ENCODE data around the gene DGUOK. TPM values are rescaled to one million over a fixed set of nuclear protein-coding genes. Genes with fewer than 3 reads are reported as not detected.

DGUOK gene
- polyA plus RNA-seq, 1 donor from 2014 or later = 168 TPM

DNA sequence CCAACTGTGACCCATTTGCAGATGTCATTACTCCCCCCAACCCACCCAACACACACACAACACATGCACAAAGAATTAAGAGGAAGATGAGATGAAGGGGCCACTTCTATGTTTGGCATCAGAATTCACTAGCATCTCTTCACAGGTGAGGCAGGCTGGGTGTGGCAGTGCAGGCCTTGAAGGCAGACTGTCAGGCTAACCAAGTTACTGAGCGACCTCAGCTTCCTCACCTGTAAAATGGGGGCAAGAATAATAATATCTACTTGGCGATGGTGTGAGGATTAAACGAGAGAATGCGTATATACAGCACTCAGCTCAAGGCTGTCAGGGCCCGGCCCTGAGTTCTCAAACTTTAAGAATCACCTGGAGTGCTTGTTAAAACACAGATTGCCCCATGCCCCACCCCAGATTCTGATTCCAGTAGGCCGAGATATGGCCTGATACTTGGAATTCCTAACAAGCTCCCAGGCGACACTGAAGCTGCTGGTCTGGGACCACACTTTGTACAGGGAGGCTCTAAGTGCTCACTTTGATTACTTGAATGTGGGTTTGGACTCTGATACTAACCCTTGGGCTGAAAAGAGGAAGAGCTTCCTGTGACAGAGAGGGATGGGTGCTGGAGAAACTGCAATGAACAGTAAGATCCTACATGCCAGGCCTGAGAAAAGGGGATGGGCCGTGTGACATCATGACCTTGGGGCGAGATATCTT, 32.8 kb upstream of the DGUOK start:
- Histone ChIP-seq H3K4me2 (ENCODE audit: low read length) (no peak overlapping the region), H4K20me1 (ENCODE audit: insufficient read depth) (no peaks in the 10 kb centered on the region), H2AFZ (ENCODE audit: low read depth, low read length) (no peak overlapping the region), H3F3A (ENCODE audit: insufficient read depth, low read length, poor library complexity, severe bottlenecking) (no peaks in the 10 kb centered on the region), H3K4me3 (ENCODE audit: low read length) (no peak overlapping the region), H3K79me2 (replicated peaks; ENCODE audit: insufficient read depth, low read length) (no peaks in the 10 kb centered on the region), H3K27ac (ENCODE audit: low read length) (no peak overlapping the region), H3K9me2 (ENCODE audit: insufficient read depth, low read length) (no peaks in the 10 kb centered on the region), H3K27me3 (ENCODE audit: insufficient read depth, low read depth, low read length) (no peaks in the 10 kb centered on the region), H3K9me3 (ENCODE audit: low read length) (no peaks in the 10 kb centered on the region), H3K36me3 (ENCODE audit: insufficient read depth, low read length) (no peaks in the 10 kb centered on the region), H3K9ac (ENCODE audit: low read length) (no peak overlapping the region)
- TF ChIP-seq RAD21 (conservative IDR thresholded peaks at IDR 0.05) (no peak), MXI1 (conservative IDR thresholded peaks at IDR 0.05; ENCODE audit: poor library complexity, severe bottlenecking) (no peak), EP300 (conservative IDR thresholded peaks at IDR 0.05; ENCODE audit: poor library complexity, severe bottlenecking) (no peak), SMC3 (conservative IDR thresholded peaks at IDR 0.05; ENCODE audit: poor library complexity) (no peak), POLR2AphosphoS5 (IDR thresholded peaks at IDR 0.05) (no peak), EZH2 (IDR thresholded peaks at IDR 0.05; ENCODE audit: borderline replicate concordance, insufficient read depth, low read length, poor library complexity, severe bottlenecking) (no peak), TAF1 (IDR thresholded peaks at IDR 0.05; ENCODE audit: low read depth) (no peak)
- TF ChIP-seq, protein P1, sequence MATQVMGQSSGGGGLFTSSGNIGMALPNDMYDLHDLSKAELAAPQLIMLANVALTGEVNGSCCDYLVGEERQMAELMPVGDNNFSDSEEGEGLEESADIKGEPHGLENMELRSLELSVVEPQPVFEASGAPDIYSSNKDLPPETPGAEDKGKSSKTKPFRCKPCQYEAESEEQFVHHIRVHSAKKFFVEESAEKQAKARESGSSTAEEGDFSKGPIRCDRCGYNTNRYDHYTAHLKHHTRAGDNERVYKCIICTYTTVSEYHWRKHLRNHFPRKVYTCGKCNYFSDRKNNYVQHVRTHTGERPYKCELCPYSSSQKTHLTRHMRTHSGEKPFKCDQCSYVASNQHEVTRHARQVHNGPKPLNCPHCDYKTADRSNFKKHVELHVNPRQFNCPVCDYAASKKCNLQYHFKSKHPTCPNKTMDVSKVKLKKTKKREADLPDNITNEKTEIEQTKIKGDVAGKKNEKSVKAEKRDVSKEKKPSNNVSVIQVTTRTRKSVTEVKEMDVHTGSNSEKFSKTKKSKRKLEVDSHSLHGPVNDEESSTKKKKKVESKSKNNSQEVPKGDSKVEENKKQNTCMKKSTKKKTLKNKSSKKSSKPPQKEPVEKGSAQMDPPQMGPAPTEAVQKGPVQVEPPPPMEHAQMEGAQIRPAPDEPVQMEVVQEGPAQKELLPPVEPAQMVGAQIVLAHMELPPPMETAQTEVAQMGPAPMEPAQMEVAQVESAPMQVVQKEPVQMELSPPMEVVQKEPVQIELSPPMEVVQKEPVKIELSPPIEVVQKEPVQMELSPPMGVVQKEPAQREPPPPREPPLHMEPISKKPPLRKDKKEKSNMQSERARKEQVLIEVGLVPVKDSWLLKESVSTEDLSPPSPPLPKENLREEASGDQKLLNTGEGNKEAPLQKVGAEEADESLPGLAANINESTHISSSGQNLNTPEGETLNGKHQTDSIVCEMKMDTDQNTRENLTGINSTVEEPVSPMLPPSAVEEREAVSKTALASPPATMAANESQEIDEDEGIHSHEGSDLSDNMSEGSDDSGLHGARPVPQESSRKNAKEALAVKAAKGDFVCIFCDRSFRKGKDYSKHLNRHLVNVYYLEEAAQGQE (IDR thresholded peaks at IDR 0.05; ENCODE audit: borderline replicate concordance) = no peak
- TF ChIP-seq, protein P2, sequence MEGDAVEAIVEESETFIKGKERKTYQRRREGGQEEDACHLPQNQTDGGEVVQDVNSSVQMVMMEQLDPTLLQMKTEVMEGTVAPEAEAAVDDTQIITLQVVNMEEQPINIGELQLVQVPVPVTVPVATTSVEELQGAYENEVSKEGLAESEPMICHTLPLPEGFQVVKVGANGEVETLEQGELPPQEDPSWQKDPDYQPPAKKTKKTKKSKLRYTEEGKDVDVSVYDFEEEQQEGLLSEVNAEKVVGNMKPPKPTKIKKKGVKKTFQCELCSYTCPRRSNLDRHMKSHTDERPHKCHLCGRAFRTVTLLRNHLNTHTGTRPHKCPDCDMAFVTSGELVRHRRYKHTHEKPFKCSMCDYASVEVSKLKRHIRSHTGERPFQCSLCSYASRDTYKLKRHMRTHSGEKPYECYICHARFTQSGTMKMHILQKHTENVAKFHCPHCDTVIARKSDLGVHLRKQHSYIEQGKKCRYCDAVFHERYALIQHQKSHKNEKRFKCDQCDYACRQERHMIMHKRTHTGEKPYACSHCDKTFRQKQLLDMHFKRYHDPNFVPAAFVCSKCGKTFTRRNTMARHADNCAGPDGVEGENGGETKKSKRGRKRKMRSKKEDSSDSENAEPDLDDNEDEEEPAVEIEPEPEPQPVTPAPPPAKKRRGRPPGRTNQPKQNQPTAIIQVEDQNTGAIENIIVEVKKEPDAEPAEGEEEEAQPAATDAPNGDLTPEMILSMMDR (IDR thresholded peaks at IDR 0.05; ENCODE audit: poor library complexity, severe bottlenecking) = no peak

DNA sequence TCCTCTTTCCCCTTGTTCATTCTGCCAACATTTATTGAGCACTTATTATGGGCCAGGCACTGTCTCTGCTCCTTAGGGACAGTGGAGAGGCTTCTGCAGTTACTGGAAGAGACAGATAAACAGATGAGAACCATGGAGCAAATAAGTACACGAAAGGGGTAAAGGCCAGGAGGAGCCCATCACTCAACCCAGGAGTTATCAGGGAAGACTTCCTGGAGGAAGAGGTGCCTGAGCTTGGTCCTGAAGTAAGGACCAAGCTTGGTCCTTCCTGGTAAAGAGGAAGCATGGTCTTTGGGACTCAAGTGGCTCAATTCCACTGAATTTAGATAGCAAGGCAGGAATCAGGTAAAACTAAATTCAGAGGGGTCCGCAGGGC, 32.2 kb upstream of the DGUOK start:
- Histone ChIP-seq H3K27me3 (ENCODE audit: insufficient read depth, low read depth, low read length) (no peaks in the 10 kb centered on the region), H2AFZ (ENCODE audit: low read depth, low read length) (no peak overlapping the region), H3K36me3 (ENCODE audit: insufficient read depth, low read length) (no peaks in the 10 kb centered on the region), H3K9me2 (ENCODE audit: insufficient read depth, low read length) (no peaks in the 10 kb centered on the region), H3F3A (ENCODE audit: insufficient read depth, low read length, poor library complexity, severe bottlenecking) (no peaks in the 10 kb centered on the region), H3K79me2 (replicated peaks; ENCODE audit: insufficient read depth, low read length) (no peaks in the 10 kb centered on the region), H3K4me2 (ENCODE audit: low read length) (no peak overlapping the region), H3K9ac (ENCODE audit: low read length) (no peak overlapping the region), H4K20me1 (ENCODE audit: insufficient read depth) (no peaks in the 10 kb centered on the region), H3K4me3 (ENCODE audit: low read length) (no peak overlapping the region), H3K27ac (ENCODE audit: low read length) (no peak overlapping the region), H3K9me3 (ENCODE audit: low read length) (no peaks in the 10 kb centered on the region)
- no peak for TF ChIP-seq RAD21 (conservative IDR thresholded peaks at IDR 0.05)
- no peak for TF ChIP-seq TAF1 (IDR thresholded peaks at IDR 0.05; ENCODE audit: low read depth)
- no peak for TF ChIP-seq POLR2AphosphoS5 (IDR thresholded peaks at IDR 0.05)
- TF ChIP-seq MXI1 (conservative IDR thresholded peaks at IDR 0.05; ENCODE audit: poor library complexity, severe bottlenecking) = no peak
- no peak for TF ChIP-seq SMC3 (conservative IDR thresholded peaks at IDR 0.05; ENCODE audit: poor library complexity)
- TF ChIP-seq, protein P1 (IDR thresholded peaks at IDR 0.05; ENCODE audit: borderline replicate concordance) = no peak
- TF ChIP-seq, protein P2 (IDR thresholded peaks at IDR 0.05; ENCODE audit: poor library complexity, severe bottlenecking) = no peak
- TF ChIP-seq EZH2 (IDR thresholded peaks at IDR 0.05; ENCODE audit: borderline replicate concordance, insufficient read depth, low read length, poor library complexity, severe bottlenecking) = no peak
- no peak for TF ChIP-seq EP300 (conservative IDR thresholded peaks at IDR 0.05; ENCODE audit: poor library complexity, severe bottlenecking)

Data from neural cell (in vitro differentiated cells).